IMR-90 (cell line): ENCODE measurements around the gene DTX3. TPM values are rescaled to one million over a fixed set of nuclear protein-coding genes. Genes with fewer than 3 reads are reported as not detected.

Experiments
- ATAC-seq: fragments of 200-7000 bp; cut with Tn5 transposase; 2 replicates; pipeline ENCODE4 v1.9.1; 2020; ENCODE audit warnings: low read depth, mild to moderate bottlenecking, moderate library complexity
- BruUV-seq: library from RNA; stranded (reverse); fragments of 400-500 nt; replicated peaks from 2 replicates; lab custom pipeline; 2021; lab: Mats Ljungman, UMichigan
- CTCF ChIA-PET: fragments of 300-600 bp; formaldehyde crosslinking; extraction: SDS; loops from one replicate; lab custom pipeline; 2021; ENCODE audit warnings: antibody characterized with exemption; lab: Yijun Ruan, JAX
- POLR2A ChIA-PET: fragments of 300-600 bp; sonication (Branson Sonifier 250); formaldehyde crosslinking; loops from one replicate; lab custom pipeline; 2022; ENCODE audit warnings: antibody characterized with exemption; ENCODE audit not compliant: unreplicated experiment; lab: Charles Lee
- DNase-seq: peaks from one replicate; pipeline ENCODE4 v3.0.0; 2013
- H2AFZ ChIP-seq: replicated peaks from 2 replicates; pipeline ENCODE3; 2013; ENCODE audit warnings: low read length, mild to moderate bottlenecking; ENCODE audit not compliant: poor library complexity
- H2AK5ac ChIP-seq: 2 replicates; pipeline ENCODE4 v1.6.1; 2013; ENCODE audit warnings: low read depth, low read length, inconsistent platforms
- H2AK9ac ChIP-seq: replicated peaks from 2 replicates; pipeline ENCODE3; 2013; ENCODE audit warnings: mild to moderate bottlenecking, low read depth, low read length, moderate library complexity; ENCODE audit not compliant: poor library complexity
- H2BK120ac ChIP-seq: 2 replicates; pipeline ENCODE4 v1.6.1; 2013; ENCODE audit warnings: low read depth, low read length, inconsistent platforms
- H2BK15ac ChIP-seq: 3 replicates; pipeline ENCODE4 v1.6.1; 2013; ENCODE audit warnings: low read depth, low read length, inconsistent platforms
- H2BK20ac ChIP-seq: 2 replicates; pipeline ENCODE4 v1.6.1; 2013; ENCODE audit warnings: low read depth, mild to moderate bottlenecking, inconsistent platforms, low read length, moderate library complexity
- H2BK5ac ChIP-seq: 2 replicates; pipeline ENCODE4 v1.6.1; 2013; ENCODE audit warnings: mild to moderate bottlenecking, low read depth, low read length, inconsistent platforms; ENCODE audit not compliant: poor library complexity, severe bottlenecking
- H3K14ac ChIP-seq: replicated peaks from 2 replicates; pipeline ENCODE4 v1.6.1; 2013; ENCODE audit warnings: low read depth, low read length, inconsistent platforms
- H3K18ac ChIP-seq: 2 replicates; pipeline ENCODE4 v1.6.1; 2013; ENCODE audit warnings: low read depth, low read length, control low read depth
- H3K23ac ChIP-seq: 2 replicates; pipeline ENCODE4 v1.6.1; 2013; ENCODE audit warnings: low read depth, low read length, inconsistent platforms
- H3K27ac ChIP-seq: 2 replicates; pipeline ENCODE4 v1.5.1; 2013; ENCODE audit warnings: mild to moderate bottlenecking, control low read depth, low read length; ENCODE audit not compliant: insufficient read depth
- H3K27me3 ChIP-seq: 2 replicates; pipeline ENCODE4 v1.6.1; 2013; ENCODE audit warnings: low read length; ENCODE audit not compliant: control insufficient read depth, insufficient read depth
- H3K36me3 ChIP-seq: 2 replicates; pipeline ENCODE4 v1.6.1; 2013; ENCODE audit warnings: low read length, mixed read lengths; ENCODE audit not compliant: control insufficient read depth, insufficient read depth
- H3K4ac ChIP-seq: 2 replicates; pipeline ENCODE4 v1.6.1; 2013; ENCODE audit warnings: low read depth, low read length, inconsistent platforms
- H3K4me1 ChIP-seq: 2 replicates; pipeline ENCODE4 v1.6.1; 2013; ENCODE audit warnings: low read length, mixed read lengths; ENCODE audit not compliant: control insufficient read depth, insufficient read depth
- H3K4me2 ChIP-seq: 2 replicates; pipeline ENCODE4 v1.6.1; 2013; ENCODE audit warnings: low read depth, mild to moderate bottlenecking, control low read depth, low read length, moderate library complexity
- H3K4me3 ChIP-seq: 2 replicates; pipeline ENCODE4 v1.5.1; 2013; ENCODE audit warnings: low read depth, mild to moderate bottlenecking, control low read depth, low read length, moderate library complexity; ENCODE audit not compliant: insufficient read depth
- H3K56ac ChIP-seq: 2 replicates; pipeline ENCODE4 v1.6.1; 2013; ENCODE audit warnings: low read length, inconsistent platforms; ENCODE audit not compliant: insufficient read depth; ENCODE audit errors: extremely low read depth
- H3K79me1 ChIP-seq, 2 experiments: 2 replicates each; pipeline ENCODE4 v1.6.1; 2013; ENCODE audit warnings: low read length in 2 of 2, inconsistent platforms in 1 of 2, low read depth in 1 of 2
- H3K9ac ChIP-seq: 2 replicates; pipeline ENCODE4 v1.6.1; 2013; ENCODE audit warnings: low read depth, low read length, control low read depth
- H3K9me1 ChIP-seq: 2 replicates; pipeline ENCODE4 v1.6.1; 2013; ENCODE audit warnings: low read length, inconsistent platforms; ENCODE audit not compliant: insufficient read depth
- H3K9me3 ChIP-seq: 2 replicates; pipeline ENCODE4 v1.6.1; 2013; ENCODE audit warnings: low read length; ENCODE audit not compliant: control insufficient read depth, insufficient read depth
- H4K20me1 ChIP-seq: 2 replicates; pipeline ENCODE4 v1.6.1; 2013; ENCODE audit warnings: low read length, inconsistent platforms; ENCODE audit not compliant: insufficient read depth
- H4K5ac ChIP-seq: 2 replicates; pipeline ENCODE4 v1.6.1; 2013; ENCODE audit warnings: mild to moderate bottlenecking, low read depth, low read length, control low read depth
- H4K8ac ChIP-seq, 2 experiments: 2 replicates each; pipeline ENCODE4 v1.6.1; 2013; ENCODE audit warnings: low read depth in 2 of 2, low read length in 2 of 2, control low read depth in 1 of 2, inconsistent platforms in 1 of 2
- H4K91ac ChIP-seq: 2 replicates; pipeline ENCODE4 v1.6.1; 2013; ENCODE audit warnings: low read depth, low read length, inconsistent platforms; ENCODE audit not compliant: insufficient read depth
- CHD1 ChIP-seq: IDR thresholded peaks from 2 replicates; pipeline ENCODE4 v1.6.1; 2012; ENCODE audit warnings: low read depth, low read length, improper control_type of control experiment
- ELK1 ChIP-seq: fragments of 150-350 bp; IDR thresholded peaks from 2 replicates; pipeline ENCODE4 v1.6.1; 2016; ENCODE audit warnings: low read depth, mild to moderate bottlenecking, low read length, moderate library complexity, borderline replicate concordance
- FOS ChIP-seq: fragments of 150-350 bp; IDR thresholded peaks from 2 replicates; pipeline ENCODE4 v1.6.1; 2016; ENCODE audit warnings: low read depth, low read length
- MAFK ChIP-seq: IDR thresholded peaks from 2 replicates; pipeline ENCODE4 v1.6.1; 2012; ENCODE audit warnings: low read depth, low read length, improper control_type of control experiment
- MAZ ChIP-seq: IDR thresholded peaks from 2 replicates; pipeline ENCODE4 v1.6.1; 2012; ENCODE audit warnings: low read depth, mild to moderate bottlenecking, low read length, improper control_type of control experiment, moderate library complexity, borderline replicate concordance
- POLR2A ChIP-seq: IDR thresholded peaks from 2 replicates; pipeline ENCODE4 v1.6.1; 2012; ENCODE audit warnings: mild to moderate bottlenecking, low read depth, low read length
- RAD21 ChIP-seq: IDR thresholded peaks from 2 replicates; pipeline ENCODE4 v1.6.1; 2012; ENCODE audit warnings: low read length, improper control_type of control experiment
- WGBS, 2 experiments: methylation state at CpG; one replicate each; pipeline versions ENCODE4 v1.1.5 to v1.1.7; 2013; ENCODE audit warnings: missing lambda C conversion rate in 2 of 2; ENCODE audit not compliant: insufficient read length in 1 of 2; ENCODE audit errors: extremely low coverage in 2 of 2; 5-methylcytosine and 5-hydroxymethylcytosine counted together
- dilution Hi-C: fragments of 300-500 bp; cut with HindIII; formaldehyde crosslinking; loops from one replicate; pipeline ENCODE4 v1.14.3; 2018; ENCODE audit warnings: low sequenced_read_pairs; ENCODE audit not compliant: unreplicated experiment
- in situ Hi-C: fragments of 300-500 bp; cut with MboI; formaldehyde crosslinking; loops from 3 replicates; pipeline ENCODE4 v1.14.3; 2019; ENCODE audit warnings: low sequenced_read_pairs, inconsistent platforms, mixed read lengths
- intact Hi-C: fragments of 100-400 bp; cut with micrococcal nuclease; formaldehyde crosslinking; loops from 2 replicates; pipeline ENCODE4 v1.10.0; 2022
- polyA plus RNA-seq, 3 experiments: library from polyadenylated mRNA; depleted of rRNA; stranded (reverse); fragments of >200 nt; gene quantifications; 2 replicates each; pipeline ENCODE4 v1.2.3, GENCODE V29; 2012; ENCODE audit warnings: low replicate concordance in 1 of 3
- total RNA-seq: library from RNA; depleted of rRNA; stranded (reverse); fragments of >200 nt; gene quantifications from 2 replicates; pipeline ENCODE4 v1.2.3, GENCODE V29; 2012
- TF ChIP-seq, protein P1 (sequence below): fragments of 150-350 bp; IDR thresholded peaks from 2 replicates; pipeline ENCODE4 v1.6.1; 2017; ENCODE audit warnings: mild to moderate bottlenecking, antibody characterized with exemption, low read length, low read depth

Gene DTX3
- total and polyA plus RNA-seq, 2 of the 4 experiments (the other 2 are of a cell fraction), result 2.9 to 14.6 TPM

DNA sequence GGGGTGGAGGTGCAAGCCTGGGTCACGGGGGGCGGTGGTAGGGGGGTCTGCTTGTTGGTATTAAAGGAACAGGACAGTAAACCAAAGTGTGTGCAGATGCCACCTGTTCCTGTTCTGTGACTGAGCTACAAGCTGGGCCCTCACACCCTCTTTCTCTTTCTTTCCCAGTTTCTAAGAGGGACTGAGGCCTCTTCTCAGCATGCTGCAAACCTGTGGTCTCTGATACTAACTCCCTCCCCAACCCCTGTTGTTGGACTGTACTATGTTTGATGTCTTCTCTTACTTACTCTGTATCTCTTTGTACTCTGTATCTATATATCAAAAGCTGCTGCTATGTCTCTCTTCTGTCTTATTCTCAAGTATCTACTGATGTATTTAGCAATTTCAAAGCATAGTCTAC is 20.6 kb upstream of the DTX3 start:
- no peak overlapping the region for H4K91ac ChIP-seq
- no peak overlapping the region for H4K8ac ChIP-seq
- no peak overlapping the region for H3K23ac ChIP-seq
- H3K14ac ChIP-seq, result no peak overlapping the region
- dilution Hi-C loops, result no loop called here
- no peak overlapping the region for H2AK9ac ChIP-seq
- no peaks in the 10 kb centered on the region for H4K20me1 ChIP-seq
- no peak overlapping the region for H3K27ac ChIP-seq
- intact Hi-C loops, result loop anchor here (5.0 kb wide), 1 partner anchor 153 kb away; the partner anchor contains the start of gene AGAP2
- DNase-seq (no peak), ATAC-seq (no peak)
- H2BK5ac ChIP-seq, result no peak overlapping the region
- H3K79me1 ChIP-seq, result no peaks in the 10 kb centered on the region
- no peak overlapping the region for H3K56ac ChIP-seq
- no peak overlapping the region for H3K18ac ChIP-seq
- ChIA-PET POLR2A (no interaction called here), CTCF (interaction anchor here (0.7 to 2.0 kb wide), 9 partner anchors 9 to 153 kb away, joined by 3 to 11 read pairs (median 4); partner anchors contain the start of gene B4GALNT1)
- H2AK5ac ChIP-seq, result no peak overlapping the region
- BruUV-seq, result no TSS peak
- no peak overlapping the region for H3K4ac ChIP-seq
- H3K9me3 ChIP-seq, result no peaks in the 10 kb centered on the region
- TF ChIP-seq MAFK (no peak), MAZ (no peak), POLR2A (no peak), RAD21 (no peak), FOS (no peak), CHD1 (no peak), ELK1 (no peak)
- TF ChIP-seq, protein P1, sequence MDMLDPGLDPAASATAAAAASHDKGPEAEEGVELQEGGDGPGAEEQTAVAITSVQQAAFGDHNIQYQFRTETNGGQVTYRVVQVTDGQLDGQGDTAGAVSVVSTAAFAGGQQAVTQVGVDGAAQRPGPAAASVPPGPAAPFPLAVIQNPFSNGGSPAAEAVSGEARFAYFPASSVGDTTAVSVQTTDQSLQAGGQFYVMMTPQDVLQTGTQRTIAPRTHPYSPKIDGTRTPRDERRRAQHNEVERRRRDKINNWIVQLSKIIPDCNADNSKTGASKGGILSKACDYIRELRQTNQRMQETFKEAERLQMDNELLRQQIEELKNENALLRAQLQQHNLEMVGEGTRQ, result no peak
- H3K4me1 ChIP-seq, result no peaks in the 10 kb centered on the region
- in situ Hi-C loops, result loop anchor here (5.0 to 10.0 kb wide), 2 partner anchors 38 to 151 kb away; partner anchors contain the start of gene AGAP2
- no peaks in the 10 kb centered on the region for H3K36me3 ChIP-seq
- H2BK15ac ChIP-seq, result no peak overlapping the region
- H2BK20ac ChIP-seq, result no peak overlapping the region
- H3K27me3 ChIP-seq, result peaks cover 36% of the 10 kb centered on the region
- no peaks in the 10 kb centered on the region for H3K9me1 ChIP-seq
- H3K9ac ChIP-seq, result no peak overlapping the region
- H3K4me3 ChIP-seq, result no peak overlapping the region
- H2BK120ac ChIP-seq, result no peak overlapping the region
- H3K4me2 ChIP-seq, result no peak overlapping the region
- WGBS, 2 experiments, result no CpG with 5 or more reads among the region's 2 CpGs
- no peak overlapping the region for H4K5ac ChIP-seq
- no peak overlapping the region for H2AFZ ChIP-seq
